Sciatic nerve (tissue), 2 donors: Measurements from ENCODE around the gene MDC1. TPM values are rescaled to one million over a fixed set of nuclear protein-coding genes. Genes with fewer than 3 reads are reported as not detected.
"Not testable (repeated sequence)": the region's sequence is repeated elsewhere in the genome, so short reads cannot be mapped to it uniquely, and the experiment has no call there.

Experiments
- ATAC-seq: fragments of 200-7000 bp; cut with Tn5 transposase; one replicate; pipeline ENCODE4 v1.9.1; 2020; ENCODE audit warnings: mild to moderate bottlenecking, moderate library complexity
- DNase-seq: peaks from one replicate; pipeline ENCODE4 v3.0.0-alpha.2; 2020; ENCODE audit warnings: low spot score
- intact Hi-C: fragments of 100-400 bp; cut with DNase I; formaldehyde crosslinking; loops from one replicate; pipeline ENCODE4 v1.14.2; 2022
- total RNA-seq: library from RNA; stranded (reverse); fragmentation: NEBNext Ultra II Directional; extraction: Animal tissue kit (Norgen Biotek cat#: 25700); gene quantifications from one replicate; pipeline ENCODE4 v1.2.1, GENCODE V29; 2021
- donor health status: DM: no; HTN: no; CAD: no.
- donor health status: DM: no; HTN: no; CAD: no.

MDC1 gene
- total RNA-seq, 1 donor from 2014 or later = 43.2 TPM

- intact Hi-C loops = no loop called here
- ATAC-seq (no peak), DNase-seq (no peak)
Measured at GRCh38 chr6:30727920-30728553, 11.0 kb upstream of the MDC1 start.

- no peak for ATAC-seq
- DNase-seq = no peak
- intact Hi-C loops = no loop called here
Measured at GRCh38 chr6:30726506-30727413, 9.7 kb upstream of the MDC1 start.

GRCh38 chr6:30725713-30726505, 8.8 kb upstream of the MDC1 start:
- ATAC-seq = no peak
- intact Hi-C loops = no loop called here
- no peak for DNase-seq

GRCh38 chr6:30724906-30725667, 8.0 kb upstream of the MDC1 start:
- intact Hi-C loops = no loop called here

GRCh38 chr6:30723843-30724741, 7.0 kb upstream of the MDC1 start:
- not testable (repeated sequence) for DNase-seq, ATAC-seq
- intact Hi-C loops = loop anchor here (2.0 kb wide), 1 partner anchor 45 kb away; no protein-coding TSS in a partner anchor

More at GRCh38 chr6:30724906-30725667, 8.0 kb upstream of the MDC1 start:
- DNase-seq (no peak), ATAC-seq (no peak)

GRCh38 chr6:30723159-30723842, 6.2 kb upstream of the MDC1 start:
- intact Hi-C loops = loop anchor here (2.0 kb wide), 1 partner anchor 44 kb away; no protein-coding TSS in a partner anchor
- not testable (repeated sequence) for DNase-seq, ATAC-seq

- intact Hi-C loops = loop anchor here (2.0 kb wide), 1 partner anchor 44 kb away; no protein-coding TSS in a partner anchor
- ATAC-seq (peak; percentile 15), DNase-seq (peak; percentile 91)
Measured at GRCh38 chr6:30722280-30723112, 5.4 kb upstream of the MDC1 start.

- intact Hi-C loops = loop anchor here (2.0 kb wide), 1 partner anchor 43 kb away; no protein-coding TSS in a partner anchor
- not testable (repeated sequence) for DNase-seq, ATAC-seq
Measured at GRCh38 chr6:30722025-30722279, 4.9 kb upstream of the MDC1 start.

GRCh38 chr6:30721198-30722024, 4.3 kb upstream of the MDC1 start:
- intact Hi-C loops = loop anchor here (2.0 kb wide), 1 partner anchor 43 kb away; no protein-coding TSS in a partner anchor
- ATAC-seq (peak; percentile 74), DNase-seq (peak; percentile 96)

- DNase-seq = peak; percentile 86
Measured at GRCh38 chr6:30720738-30721197, 3.7 kb upstream of the MDC1 start.

GRCh38 chr6:30719791-30720737, 3.0 kb upstream of the MDC1 start, which contains the start of gene TUBB:
Gene TUBB, plus strand, starts transcription at chr6:30720352. Its CDS starts 155 bp downstream, at chr6:30720507.
- DNase-seq = peak; percentile 97
- intact Hi-C loops = no loop called here
- ATAC-seq = peak; percentile 86

More at GRCh38 chr6:30720738-30721197, 3.7 kb upstream of the MDC1 start:
- peak; percentile 18 for ATAC-seq
- intact Hi-C loops = no loop called here

- ATAC-seq = no peak
- no peak for DNase-seq
- intact Hi-C loops = no loop called here
Measured at GRCh38 chr6:30719356-30719755, 2.3 kb upstream of the MDC1 start.

GRCh38 chr6:30717845-30718720, 1.0 kb upstream of the MDC1 start:
- ATAC-seq, DNase-seq, intact Hi-C loops: not testable (repeated sequence)
